ENCODE data around the gene POR. TPM values are rescaled to one million over a fixed set of nuclear protein-coding genes. Genes with fewer than 3 reads are reported as not detected.

Gene POR
- total RNA-seq, 1 experiment from 2014 or later: 205 TPM

- H3K36me3 ChIP-seq (ENCODE audit: low read depth): peaks cover 4% of the 10 kb centered on the region; the same call in 1 of the 2 replicates
- H3K9me2 ChIP-seq (ENCODE audit: insufficient read depth): no peaks in the 10 kb centered on the region
- CTCF ChIA-PET: no interaction called here
- intact Hi-C loops (cut with micrococcal nuclease; ENCODE audit: unreplicated experiment): no loop called here
- no peaks in the 10 kb centered on the region for H3K4me1 ChIP-seq (replicated peaks; ENCODE audit: insufficient read depth)
- H3K79me2 ChIP-seq (ENCODE audit: low read depth): no peaks in the 10 kb centered on the region
- no peak for TF ChIP-seq CTCF (conservative IDR thresholded peaks at IDR 0.05)
- H3K27me3 ChIP-seq (ENCODE audit: insufficient read depth, low read depth): no peaks in the 10 kb centered on the region
- POLR2A ChIA-PET (ENCODE audit: unreplicated experiment): interaction anchor here (0.6 kb wide), 1 partner anchor 167 kb away, joined by 3 read pairs; no protein-coding TSS in a partner anchor
- H3K4me3 ChIP-seq: no peak overlapping the region
- H4K20me1 ChIP-seq (ENCODE audit: insufficient read depth): no peaks in the 10 kb centered on the region
- H3F3A ChIP-seq (ENCODE audit: insufficient read depth, low read depth): no peaks in the 10 kb centered on the region
- no TSS peak for BruUV-seq (replicated peaks)
- H3K9me3 ChIP-seq (ENCODE audit: insufficient read depth, low read depth): no peaks in the 10 kb centered on the region
- no peak overlapping the region for H2AFZ ChIP-seq
- no peak for DNase-seq
- no peak overlapping the region for H3K4me2 ChIP-seq
- no peak overlapping the region for H3K27ac ChIP-seq
These were observed 52.6 kb downstream of the POR start for GRCh38 chr7:75967487-75967997.

GRCh38 chr7:75968012-75968411, 53.1 kb downstream of the POR start:
- no peaks in the 10 kb centered on the region for H3K27me3 ChIP-seq (ENCODE audit: insufficient read depth, low read depth)
- H3K4me3 ChIP-seq: no peak overlapping the region
- ChIA-PET POLR2A (ENCODE audit: unreplicated experiment) (interaction anchor here (0.6 kb wide), 1 partner anchor 167 kb away, joined by 3 read pairs; no protein-coding TSS in a partner anchor), CTCF (no interaction called here)
- no peaks in the 10 kb centered on the region for H3F3A ChIP-seq (ENCODE audit: insufficient read depth, low read depth)
- H4K20me1 ChIP-seq (ENCODE audit: insufficient read depth): no peaks in the 10 kb centered on the region
- no peak overlapping the region for H3K27ac ChIP-seq
- H3K4me1 ChIP-seq (replicated peaks; ENCODE audit: insufficient read depth): no peaks in the 10 kb centered on the region
- intact Hi-C loops (cut with micrococcal nuclease; ENCODE audit: unreplicated experiment): no loop called here
- no TSS peak for BruUV-seq (replicated peaks)
- H3K36me3 ChIP-seq (ENCODE audit: low read depth): peaks cover 8% of the 10 kb centered on the region; the same call in 1 of the 2 replicates
- no peak overlapping the region for H3K4me2 ChIP-seq
- no peaks in the 10 kb centered on the region for H3K79me2 ChIP-seq (ENCODE audit: low read depth)
- no peak overlapping the region for H2AFZ ChIP-seq
- no peaks in the 10 kb centered on the region for H3K9me2 ChIP-seq (ENCODE audit: insufficient read depth)
- no peak for TF ChIP-seq EZH2 (IDR thresholded peaks at IDR 0.05; ENCODE audit: low read depth)
- no peak for TF ChIP-seq CTCF (conservative IDR thresholded peaks at IDR 0.05)
- no peak for DNase-seq
- H3K9me3 ChIP-seq (ENCODE audit: insufficient read depth, low read depth): no peaks in the 10 kb centered on the region

- TF ChIP-seq EZH2 (IDR thresholded peaks at IDR 0.05; ENCODE audit: low read depth) (no peak), CTCF (conservative IDR thresholded peaks at IDR 0.05) (no peak)
These were observed 53.6 kb downstream of the POR start for GRCh38 chr7:75968561-75969001.

More at GRCh38 chr7:75968561-75969001, 53.6 kb downstream of the POR start:
- Histone ChIP-seq H4K20me1 (ENCODE audit: insufficient read depth) (no peaks in the 10 kb centered on the region), H3F3A (ENCODE audit: insufficient read depth, low read depth) (no peaks in the 10 kb centered on the region), H3K9me3 (ENCODE audit: insufficient read depth, low read depth) (no peaks in the 10 kb centered on the region), H3K4me3 (no peak overlapping the region), H2AFZ (no peak overlapping the region), H3K79me2 (ENCODE audit: low read depth) (no peaks in the 10 kb centered on the region), H3K9me2 (ENCODE audit: insufficient read depth) (no peaks in the 10 kb centered on the region), H3K4me1 (replicated peaks; ENCODE audit: insufficient read depth) (no peaks in the 10 kb centered on the region), H3K36me3 (ENCODE audit: low read depth) (peaks cover 9% of the 10 kb centered on the region; the same call in 1 of the 2 replicates), H3K4me2 (no peak overlapping the region), H3K27me3 (ENCODE audit: insufficient read depth, low read depth) (no peaks in the 10 kb centered on the region), H3K27ac (no peak overlapping the region)
- CTCF ChIA-PET: no interaction called here
- intact Hi-C loops (cut with micrococcal nuclease; ENCODE audit: unreplicated experiment): no loop called here
- POLR2A ChIA-PET (ENCODE audit: unreplicated experiment): no interaction called here
- no peak for DNase-seq
- no TSS peak for BruUV-seq (replicated peaks)

Data from PC-9 (cell line).